K562 (cell line): ENCODE data around the gene TMEM181. TPM values are rescaled to one million over a fixed set of nuclear protein-coding genes. Genes with fewer than 3 reads are reported as not detected.

Experiments used
- ASH1L ChIP-seq: fragments of 450-650 bp; IDR thresholded peaks from 2 replicates; pipeline ENCODE4 v1.6.1; 2018; ENCODE audit warnings: borderline replicate concordance, mild to moderate bottlenecking, low read depth; ENCODE audit not compliant: partially characterized antibody
- ELK3 ChIP-seq: fragments of 450-650 bp; formaldehyde crosslinking; IDR thresholded peaks from 2 replicates; pipeline ENCODE4 v1.4.0; 2020; ENCODE audit warnings: mild to moderate bottlenecking
- HMGXB4 ChIP-seq: sonication (generic); formaldehyde crosslinking; IDR thresholded peaks from 2 replicates; pipeline ENCODE4 v1.8.1; 2023; ENCODE audit warnings: mild to moderate bottlenecking, missing genetic modification reagents
- KAT2B ChIP-seq: IDR thresholded peaks from one replicate; pipeline ENCODE4 v1.6.1; 2012; ENCODE audit warnings: low read depth, mild to moderate bottlenecking, control low read depth, inconsistent platforms, low read length, moderate library complexity
- POLR3A ChIP-seq: IDR thresholded peaks from 2 replicates; pipeline ENCODE4 v1.6.1; 2011; ENCODE audit warnings: borderline replicate concordance, mild to moderate bottlenecking, moderate library complexity; ENCODE audit not compliant: insufficient read length, insufficient read depth; ENCODE audit errors: extremely low read depth
- SLC30A9 ChIP-seq: fragments of 250-450 bp; sonication (Bioruptor Pico); IDR thresholded peaks from 2 replicates; pipeline ENCODE4 v1.8.0; 2022; ENCODE audit warnings: mild to moderate bottlenecking, moderate library complexity
- SMARCE1 ChIP-seq: fragments of 450-650 bp; IDR thresholded peaks from 2 replicates; pipeline ENCODE4 v1.7.1; 2016; ENCODE audit warnings: mild to moderate bottlenecking
- TEAD1 ChIP-seq, 2 experiments: fragments of 450-650 bp in 1 of 2; sonication (generic) in 1 of 2; formaldehyde crosslinking; IDR thresholded peaks; 2 replicates each; pipeline versions ENCODE4 v1.4.0 to v1.8.0; 2020 to 2022; ENCODE audit warnings: mild to moderate bottlenecking in 2 of 2, missing genetic modification reagents in 1 of 2
- ZC3H4 ChIP-seq: sonication (generic); formaldehyde crosslinking; IDR thresholded peaks from 2 replicates; pipeline ENCODE4 v1.9.0; 2021; ENCODE audit warnings: missing genetic modification reagents, borderline replicate concordance
- ZC3H8 ChIP-seq: fragments of 450-650 bp; IDR thresholded peaks from 2 replicates; pipeline ENCODE4 v1.6.1; 2017
- ZNF324 ChIP-seq: fragments of 250-450 bp; sonication (Bioruptor Pico); IDR thresholded peaks from 2 replicates; pipeline ENCODE4 v1.4.0; 2020; ENCODE audit warnings: mild to moderate bottlenecking
- ZNF766 ChIP-seq: fragments of 200-800 bp; sonication (Bioruptor generic); conservative IDR thresholded peaks from 2 replicates; pipeline ENCODE4 v1.6.1; 2016; ENCODE audit warnings: missing genetic modification characterization, missing compliant biosample characterization
- polyA plus RNA-seq, 8 experiments: library from polyadenylated mRNA; depleted of rRNA in 4 of 8; stranded (reverse) in 5 of 8; unstranded in 3 of 8; fragments of >200 nt; fragmentation: Nextera tagmentation in 2 of 8; fragmentation: Illumina TruSeq in 1 of 8; extraction: Ambion mirVana in 2 of 8; extraction: Trizol in 1 of 8; gene quantifications; 2 replicates each; pipeline versions ENCODE4 v1.2.1 to v1.2.3, GENCODE V29; 2011 to 2014; ENCODE audit warnings: inconsistent platforms in 1 of 8, missing spikeins in 1 of 8
- total RNA-seq, 7 experiments: library from RNA; depleted of rRNA in 6 of 7; stranded (reverse); fragments of >200 nt in 6 of 7; fragmentation: Illumina TruSeq in 2 of 7; extraction: Trizol in 2 of 7; gene quantifications; 2 replicates each; pipeline versions ENCODE4 v1.2.1 to v1.2.3, GENCODE V29; 2011 to 2021; ENCODE audit warnings: low replicate concordance in 1 of 7
- TF ChIP-seq, protein P1 (sequence below): fragments of 250-450 bp; sonication (Bioruptor Pico); IDR thresholded peaks from 2 replicates; pipeline ENCODE4 v1.4.0; 2020
- TF ChIP-seq, protein P2 (sequence below): IDR thresholded peaks from 2 replicates; pipeline ENCODE4 v1.6.1; 2016; ENCODE audit warnings: missing genetic modification characterization, missing compliant biosample characterization
- TF ChIP-seq, protein P3 (sequence below), 2 experiments: fragments of 450-650 bp; IDR thresholded peaks; 2 replicates each; pipeline ENCODE4 v1.6.1; 2016

TMEM181 gene
- total and polyA plus RNA-seq, 9 of the 15 experiments (the other 6 are each of a cell fraction or from before 2014, with no cell fraction given): 5.6 to 27.2 (median 19.9) TPM

GRCh38 chr6:158536084-158536890 is 23.6 kb upstream of the TMEM181 start (continued):
- TF ChIP-seq, protein P1, sequence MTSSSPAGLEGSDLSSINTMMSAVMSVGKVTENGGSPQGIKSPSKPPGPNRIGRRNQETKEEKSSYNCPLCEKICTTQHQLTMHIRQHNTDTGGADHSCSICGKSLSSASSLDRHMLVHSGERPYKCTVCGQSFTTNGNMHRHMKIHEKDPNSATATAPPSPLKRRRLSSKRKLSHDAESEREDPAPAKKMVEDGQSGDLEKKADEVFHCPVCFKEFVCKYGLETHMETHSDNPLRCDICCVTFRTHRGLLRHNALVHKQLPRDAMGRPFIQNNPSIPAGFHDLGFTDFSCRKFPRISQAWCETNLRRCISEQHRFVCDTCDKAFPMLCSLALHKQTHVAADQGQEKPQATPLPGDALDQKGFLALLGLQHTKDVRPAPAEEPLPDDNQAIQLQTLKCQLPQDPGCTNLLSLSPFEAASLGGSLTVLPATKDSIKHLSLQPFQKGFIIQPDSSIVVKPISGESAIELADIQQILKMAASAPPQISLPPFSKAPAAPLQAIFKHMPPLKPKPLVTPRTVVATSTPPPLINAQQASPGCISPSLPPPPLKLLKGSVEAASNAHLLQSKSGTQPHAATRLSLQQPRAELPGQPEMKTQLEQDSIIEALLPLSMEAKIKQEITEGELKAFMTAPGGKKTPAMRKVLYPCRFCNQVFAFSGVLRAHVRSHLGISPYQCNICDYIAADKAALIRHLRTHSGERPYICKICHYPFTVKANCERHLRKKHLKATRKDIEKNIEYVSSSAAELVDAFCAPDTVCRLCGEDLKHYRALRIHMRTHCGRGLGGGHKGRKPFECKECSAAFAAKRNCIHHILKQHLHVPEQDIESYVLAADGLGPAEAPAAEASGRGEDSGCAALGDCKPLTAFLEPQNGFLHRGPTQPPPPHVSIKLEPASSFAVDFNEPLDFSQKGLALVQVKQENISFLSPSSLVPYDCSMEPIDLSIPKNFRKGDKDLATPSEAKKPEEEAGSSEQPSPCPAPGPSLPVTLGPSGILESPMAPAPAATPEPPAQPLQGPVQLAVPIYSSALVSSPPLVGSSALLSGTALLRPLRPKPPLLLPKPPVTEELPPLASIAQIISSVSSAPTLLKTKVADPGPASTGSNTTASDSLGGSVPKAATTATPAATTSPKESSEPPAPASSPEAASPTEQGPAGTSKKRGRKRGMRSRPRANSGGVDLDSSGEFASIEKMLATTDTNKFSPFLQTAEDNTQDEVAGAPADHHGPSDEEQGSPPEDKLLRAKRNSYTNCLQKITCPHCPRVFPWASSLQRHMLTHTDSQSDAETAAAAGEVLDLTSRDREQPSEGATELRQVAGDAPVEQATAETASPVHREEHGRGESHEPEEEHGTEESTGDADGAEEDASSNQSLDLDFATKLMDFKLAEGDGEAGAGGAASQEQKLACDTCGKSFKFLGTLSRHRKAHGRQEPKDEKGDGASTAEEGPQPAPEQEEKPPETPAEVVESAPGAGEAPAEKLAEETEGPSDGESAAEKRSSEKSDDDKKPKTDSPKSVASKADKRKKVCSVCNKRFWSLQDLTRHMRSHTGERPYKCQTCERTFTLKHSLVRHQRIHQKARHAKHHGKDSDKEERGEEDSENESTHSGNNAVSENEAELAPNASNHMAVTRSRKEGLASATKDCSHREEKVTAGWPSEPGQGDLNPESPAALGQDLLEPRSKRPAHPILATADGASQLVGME (CRISPR knock-in tag): peak; percentile 71; the same call in 1 of the 2 replicates
- TF ChIP-seq TEAD1 (CRISPR knock-in tag; IDR thresholded peaks at IDR 0.05) (peak in 1 of 2 experiments; percentile 56; a peak in 1 of 4 replicates), ZNF324 (CRISPR knock-in tag) (no peak), HMGXB4 (CRISPR knock-in tag) (no peak), KAT2B (no peak), ASH1L (no peak), ZC3H8 (no peak), SLC30A9 (no peak), ZNF766 (peak; percentile 89), SMARCE1 (0 out of 2 replicates have a peak, but pooled peaks have one; percentile 20), ZC3H4 (no peak), POLR3A (no peak), ELK3 (CRISPR knock-in tag) (no peak)
- TF ChIP-seq, protein P2, sequence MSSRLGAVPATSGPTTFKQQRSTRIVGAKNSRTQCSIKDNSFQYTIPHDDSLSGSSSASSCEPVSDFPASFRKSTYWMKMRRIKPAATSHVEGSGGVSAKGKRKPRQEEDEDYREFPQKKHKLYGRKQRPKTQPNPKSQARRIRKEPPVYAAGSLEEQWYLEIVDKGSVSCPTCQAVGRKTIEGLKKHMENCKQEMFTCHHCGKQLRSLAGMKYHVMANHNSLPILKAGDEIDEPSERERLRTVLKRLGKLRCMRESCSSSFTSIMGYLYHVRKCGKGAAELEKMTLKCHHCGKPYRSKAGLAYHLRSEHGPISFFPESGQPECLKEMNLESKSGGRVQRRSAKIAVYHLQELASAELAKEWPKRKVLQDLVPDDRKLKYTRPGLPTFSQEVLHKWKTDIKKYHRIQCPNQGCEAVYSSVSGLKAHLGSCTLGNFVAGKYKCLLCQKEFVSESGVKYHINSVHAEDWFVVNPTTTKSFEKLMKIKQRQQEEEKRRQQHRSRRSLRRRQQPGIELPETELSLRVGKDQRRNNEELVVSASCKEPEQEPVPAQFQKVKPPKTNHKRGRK (tag): no peak
- TF ChIP-seq, protein P3, sequence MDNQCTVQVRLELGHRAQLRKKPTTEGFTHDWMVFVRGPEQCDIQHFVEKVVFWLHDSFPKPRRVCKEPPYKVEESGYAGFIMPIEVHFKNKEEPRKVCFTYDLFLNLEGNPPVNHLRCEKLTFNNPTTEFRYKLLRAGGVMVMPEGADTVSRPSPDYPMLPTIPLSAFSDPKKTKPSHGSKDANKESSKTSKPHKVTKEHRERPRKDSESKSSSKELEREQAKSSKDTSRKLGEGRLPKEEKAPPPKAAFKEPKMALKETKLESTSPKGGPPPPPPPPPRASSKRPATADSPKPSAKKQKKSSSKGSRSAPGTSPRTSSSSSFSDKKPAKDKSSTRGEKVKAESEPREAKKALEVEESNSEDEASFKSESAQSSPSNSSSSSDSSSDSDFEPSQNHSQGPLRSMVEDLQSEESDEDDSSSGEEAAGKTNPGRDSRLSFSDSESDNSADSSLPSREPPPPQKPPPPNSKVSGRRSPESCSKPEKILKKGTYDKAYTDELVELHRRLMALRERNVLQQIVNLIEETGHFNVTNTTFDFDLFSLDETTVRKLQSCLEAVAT (IDR thresholded peaks at IDR 0.05): no peak
